ENCODE data around the gene ISM2. TPM values are rescaled to one million over a fixed set of nuclear protein-coding genes. Genes with fewer than 3 reads are reported as not detected.

Gene ISM2
- total RNA-seq, 1 donor from 2014 or later, result 0.46 TPM

- no peaks in the 10 kb centered on the region for H3K4me1 Mint-ChIP-seq (ENCODE audit: unreplicated experiment)
- H3K27me3 Mint-ChIP-seq, result peaks cover 31% of the 10 kb centered on the region
- TF ChIP-seq CTCF (conservative IDR thresholded peaks at IDR 0.05), result no peak
- H3K9me3 Mint-ChIP-seq, result no peaks in the 10 kb centered on the region
- no peak overlapping the region for H3K27ac Mint-ChIP-seq
- no peak overlapping the region for H3K4me3 Mint-ChIP-seq
- H3K36me3 Mint-ChIP-seq, result no peaks in the 10 kb centered on the region
- no peak for DNase-seq (ENCODE audit: extremely low spot score, unreplicated experiment)
Observed at GRCh38 chr14:77495334-77495733, 3.3 kb downstream of the ISM2 start.

GRCh38 chr14:77491056-77491455 lies 7.6 kb downstream of the ISM2 start:
- Mint-ChIP-seq H3K4me3 (no peak overlapping the region), H3K27ac (no peak overlapping the region), H3K9me3 (no peaks in the 10 kb centered on the region), H3K27me3 (peaks cover 5% of the 10 kb centered on the region), H3K4me1 (ENCODE audit: unreplicated experiment) (no peaks in the 10 kb centered on the region), H3K36me3 (no peaks in the 10 kb centered on the region)
- DNase-seq (ENCODE audit: extremely low spot score, unreplicated experiment), result no peak
- TF ChIP-seq CTCF (conservative IDR thresholded peaks at IDR 0.05), result no peak

- TF ChIP-seq CTCF (conservative IDR thresholded peaks at IDR 0.05), result no peak
- DNase-seq (ENCODE audit: extremely low spot score, unreplicated experiment), result no peak
- no peaks in the 10 kb centered on the region for H3K9me3 Mint-ChIP-seq
- H3K27me3 Mint-ChIP-seq, result no peaks in the 10 kb centered on the region
- no peaks in the 10 kb centered on the region for H3K36me3 Mint-ChIP-seq
- no peak overlapping the region for H3K27ac Mint-ChIP-seq
- H3K4me3 Mint-ChIP-seq, result no peak overlapping the region
- H3K4me1 Mint-ChIP-seq (ENCODE audit: unreplicated experiment), result no peaks in the 10 kb centered on the region
Observed at GRCh38 chr14:77490347-77490986, 8.1 kb downstream of the ISM2 start.

- no peaks in the 10 kb centered on the region for H3K4me1 Mint-ChIP-seq (ENCODE audit: unreplicated experiment)
- no peaks in the 10 kb centered on the region for H3K36me3 Mint-ChIP-seq
- DNase-seq (ENCODE audit: extremely low spot score, unreplicated experiment), result no peak
- H3K27ac Mint-ChIP-seq, result no peak overlapping the region
- H3K4me3 Mint-ChIP-seq, result no peak overlapping the region
- TF ChIP-seq CTCF (conservative IDR thresholded peaks at IDR 0.05), result no peak
- H3K27me3 Mint-ChIP-seq, result no peaks in the 10 kb centered on the region
- H3K9me3 Mint-ChIP-seq, result no peaks in the 10 kb centered on the region
Observed at GRCh38 chr14:77489041-77489440, 9.6 kb downstream of the ISM2 start.

- H3K27ac Mint-ChIP-seq, result no peak overlapping the region
- no peaks in the 10 kb centered on the region for H3K9me3 Mint-ChIP-seq
- no peaks in the 10 kb centered on the region for H3K36me3 Mint-ChIP-seq
- no peaks in the 10 kb centered on the region for H3K4me1 Mint-ChIP-seq (ENCODE audit: unreplicated experiment)
- DNase-seq (ENCODE audit: extremely low spot score, unreplicated experiment), result no peak
- no peak for TF ChIP-seq CTCF (conservative IDR thresholded peaks at IDR 0.05)
- H3K4me3 Mint-ChIP-seq, result no peak overlapping the region
- H3K27me3 Mint-ChIP-seq, result no peaks in the 10 kb centered on the region
Observed at GRCh38 chr14:77488558-77488957, 10.1 kb downstream of the ISM2 start.
